Mucosa of descending colon (tissue), 3 donors: ENCODE data around the gene DGKQ. TPM values are rescaled to one million over a fixed set of nuclear protein-coding genes. Genes with fewer than 3 reads are reported as not detected.

Experiments used
- ATAC-seq: fragments of 200-7000 bp; cut with Tn5 transposase; one replicate; pipeline ENCODE4 v1.9.1; 2020; ENCODE audit warnings: mild to moderate bottlenecking, moderate library complexity
- DNase-seq, 3 donors: peaks; one replicate each; pipeline ENCODE4 v3.0.0-alpha.2; 2020
- H3K36me3 ChIP-seq: fragments of 200-600 bp; one replicate; pipeline ENCODE4 v1.8.0; 2021; ENCODE audit warnings: low read depth, mild to moderate bottlenecking
- H3K4me1 ChIP-seq: fragments of 200-600 bp; one replicate; pipeline ENCODE4 v1.8.0; 2021; ENCODE audit warnings: low read depth, mild to moderate bottlenecking
- H3K4me3 ChIP-seq: fragments of 200-600 bp; one replicate; pipeline ENCODE4 v1.8.0; 2021; ENCODE audit warnings: mild to moderate bottlenecking
- H3K9me3 ChIP-seq: fragments of 200-600 bp; one replicate; pipeline ENCODE4 v1.8.0; 2021; ENCODE audit warnings: mild to moderate bottlenecking
- intact Hi-C, 2 donors: fragments of 100-400 bp; cut with DNase I in 1 of 2; cut with micrococcal nuclease in 1 of 2; formaldehyde crosslinking; loops; one replicate each; pipeline versions ENCODE4 v1.11.0 to v1.11.1; 2022; cut with DNase I, micrococcal nuclease
- total RNA-seq, 3 donors: library from RNA; stranded (reverse); fragmentation: NEBNext Ultra II Directional in 2 of 3; extraction: Animal tissue kit (Norgen Biotek cat#: 25700) in 2 of 3; gene quantifications; one replicate each; pipeline versions ENCODE4 v1.2.1 to v1.2.4, GENCODE V29; 2021 to 2023
- TF ChIP-seq, protein P1 (sequence below): fragments of 200-600 bp; IDR thresholded peaks from one replicate; pipeline ENCODE4 v1.8.0; 2022; ENCODE audit warnings: antibody characterized with exemption, mild to moderate bottlenecking
- donor health status: DM: no; HTN: no; CAD: no; lungs with moderate emphysema.
- donor health status: DM: no; HTN: no; CAD: no.
- donor health status: DM: no; HTN: yes; CAD: no.

DGKQ gene
- total RNA-seq, 3 donors from 2014 or later, result 31.8 to 56.1 (median 41.7) TPM

DNA sequence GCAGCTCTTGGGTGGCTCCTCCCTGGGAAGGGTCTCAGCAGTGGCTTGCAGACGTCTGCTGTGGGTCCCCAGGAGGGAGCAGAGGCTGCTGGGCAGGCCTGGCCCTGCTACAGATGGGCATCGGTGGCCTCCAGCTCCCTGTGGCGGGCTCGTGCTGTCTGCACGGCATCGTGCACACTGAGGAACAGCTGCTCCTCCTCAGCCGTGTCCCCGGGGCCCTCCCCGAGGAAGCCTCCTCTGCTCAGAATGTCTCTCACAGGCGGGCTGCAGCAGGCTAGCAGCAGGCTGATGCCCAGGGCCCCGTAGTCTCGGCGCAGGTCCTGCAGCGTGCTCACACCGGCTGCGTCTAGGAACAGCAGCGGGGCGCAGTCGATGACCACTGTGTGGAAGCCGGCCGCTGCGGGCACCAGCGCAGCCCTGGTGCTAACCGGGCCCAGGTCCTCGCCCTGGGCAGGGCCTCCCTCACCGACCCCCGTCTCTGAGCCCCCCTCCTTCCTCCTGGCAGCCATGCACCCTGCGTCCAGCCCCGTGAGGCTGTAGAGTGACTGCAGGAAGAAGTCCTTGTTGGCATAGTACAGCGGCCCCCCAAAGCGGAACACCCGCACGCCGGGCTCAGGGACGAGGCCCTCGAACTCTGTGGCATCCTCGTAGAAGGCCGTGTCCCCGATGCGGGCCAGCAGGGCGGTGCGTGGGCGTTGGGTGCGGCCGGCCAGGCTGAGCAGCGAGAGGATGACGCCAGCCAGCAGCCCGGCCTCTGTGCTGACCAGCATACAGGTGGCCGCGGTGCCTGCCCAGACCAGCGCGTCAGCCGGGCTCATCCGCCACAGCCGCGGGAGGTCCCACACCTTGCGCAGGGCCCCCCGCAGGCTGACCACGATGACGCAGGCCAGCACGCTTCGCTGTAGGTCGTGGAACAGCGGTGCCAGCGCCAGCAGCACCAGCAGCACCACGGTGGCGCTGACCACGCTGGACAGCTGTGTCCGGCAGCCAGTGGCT, 15.7 kb upstream of the DGKQ start:
- Histone ChIP-seq H3K36me3 (no peaks in the 10 kb centered on the region), H3K9me3 (no peaks in the 10 kb centered on the region), H3K4me1 (peaks cover 38% of the 10 kb centered on the region), H3K4me3 (no peak overlapping the region)
- TF ChIP-seq, protein P1, sequence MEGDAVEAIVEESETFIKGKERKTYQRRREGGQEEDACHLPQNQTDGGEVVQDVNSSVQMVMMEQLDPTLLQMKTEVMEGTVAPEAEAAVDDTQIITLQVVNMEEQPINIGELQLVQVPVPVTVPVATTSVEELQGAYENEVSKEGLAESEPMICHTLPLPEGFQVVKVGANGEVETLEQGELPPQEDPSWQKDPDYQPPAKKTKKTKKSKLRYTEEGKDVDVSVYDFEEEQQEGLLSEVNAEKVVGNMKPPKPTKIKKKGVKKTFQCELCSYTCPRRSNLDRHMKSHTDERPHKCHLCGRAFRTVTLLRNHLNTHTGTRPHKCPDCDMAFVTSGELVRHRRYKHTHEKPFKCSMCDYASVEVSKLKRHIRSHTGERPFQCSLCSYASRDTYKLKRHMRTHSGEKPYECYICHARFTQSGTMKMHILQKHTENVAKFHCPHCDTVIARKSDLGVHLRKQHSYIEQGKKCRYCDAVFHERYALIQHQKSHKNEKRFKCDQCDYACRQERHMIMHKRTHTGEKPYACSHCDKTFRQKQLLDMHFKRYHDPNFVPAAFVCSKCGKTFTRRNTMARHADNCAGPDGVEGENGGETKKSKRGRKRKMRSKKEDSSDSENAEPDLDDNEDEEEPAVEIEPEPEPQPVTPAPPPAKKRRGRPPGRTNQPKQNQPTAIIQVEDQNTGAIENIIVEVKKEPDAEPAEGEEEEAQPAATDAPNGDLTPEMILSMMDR, result no peak
- intact Hi-C loops, result no loop called here
- peak in 1 of 3 donors; percentile 54 for DNase-seq
- ATAC-seq, result no peak

DNA sequence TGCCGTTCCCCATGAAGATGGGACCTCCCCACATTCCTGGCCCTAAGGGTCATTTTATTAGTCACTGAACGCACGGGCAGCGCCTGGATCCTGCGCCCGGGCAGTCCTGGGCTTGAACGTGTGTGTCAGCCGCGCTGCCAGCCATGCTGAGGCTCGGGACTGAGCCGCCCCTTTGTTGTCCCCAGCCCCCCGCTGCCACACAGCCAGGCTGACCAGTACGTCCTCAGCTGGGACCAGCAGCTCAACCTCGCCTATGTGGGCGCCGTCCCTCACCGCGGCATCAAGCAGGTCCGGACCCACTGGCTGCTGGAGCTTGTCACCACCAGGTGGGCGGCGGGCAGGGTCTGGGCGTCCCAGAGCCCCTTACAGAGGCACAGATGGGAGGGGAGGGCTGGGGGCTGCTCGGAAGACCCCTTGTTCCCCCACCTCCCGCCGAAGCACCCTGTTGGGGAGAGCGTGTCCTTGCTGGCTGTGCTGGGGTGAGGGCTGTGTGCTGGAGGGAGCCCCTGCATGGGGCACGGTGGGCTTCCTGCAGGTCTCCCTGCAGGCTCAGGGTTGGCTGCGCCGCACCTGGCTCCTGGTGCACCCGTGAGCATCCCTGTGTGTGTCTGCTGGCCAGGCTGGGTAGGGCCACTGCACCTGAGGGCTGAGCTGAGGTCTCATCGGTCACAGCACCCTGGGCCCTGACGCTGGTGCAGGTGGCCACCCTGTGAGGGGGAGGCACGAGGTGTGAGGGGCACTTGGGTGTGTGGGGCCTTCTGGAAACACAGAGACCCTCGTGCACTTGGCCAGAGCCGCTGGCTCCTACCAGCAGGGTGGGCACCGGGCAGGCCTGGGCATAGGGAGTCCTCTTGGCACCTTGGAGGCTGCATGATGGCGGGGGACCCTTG, 14.5 kb upstream of the DGKQ start:
- ATAC-seq (peak; percentile 0), DNase-seq (peak in 1 of 3 donors; percentile 67)

GRCh38 chr4:986879-987623, 13.7 kb upstream of the DGKQ start, which contains the start of gene IDUA:
IDUA (plus strand) TSS chr4:987044; CDS start chr4:987085, 41 bp downstream.
- ATAC-seq (peak; percentile 85), DNase-seq (peak; percentile 89 to 92 (median 91))
- Histone ChIP-seq H3K4me3 (peak within 1 kb of the TSS; percentile 40), H3K36me3 (no peaks in the 10 kb centered on the region), H3K4me1 (peaks cover 21% of the 10 kb centered on the region), H3K9me3 (no peaks in the 10 kb centered on the region)
- intact Hi-C loops, result no loop called here
- TF ChIP-seq, protein P1, result no peak

More for the DNA sequence above, 14.5 kb upstream of the DGKQ start:
- H3K9me3 ChIP-seq, result no peaks in the 10 kb centered on the region
- TF ChIP-seq, protein P1, result no peak
- H3K4me1 ChIP-seq, result peaks cover 28% of the 10 kb centered on the region
- intact Hi-C loops, result no loop called here
- H3K36me3 ChIP-seq, result no peaks in the 10 kb centered on the region
- H3K4me3 ChIP-seq, result no peak overlapping the region

DNA sequence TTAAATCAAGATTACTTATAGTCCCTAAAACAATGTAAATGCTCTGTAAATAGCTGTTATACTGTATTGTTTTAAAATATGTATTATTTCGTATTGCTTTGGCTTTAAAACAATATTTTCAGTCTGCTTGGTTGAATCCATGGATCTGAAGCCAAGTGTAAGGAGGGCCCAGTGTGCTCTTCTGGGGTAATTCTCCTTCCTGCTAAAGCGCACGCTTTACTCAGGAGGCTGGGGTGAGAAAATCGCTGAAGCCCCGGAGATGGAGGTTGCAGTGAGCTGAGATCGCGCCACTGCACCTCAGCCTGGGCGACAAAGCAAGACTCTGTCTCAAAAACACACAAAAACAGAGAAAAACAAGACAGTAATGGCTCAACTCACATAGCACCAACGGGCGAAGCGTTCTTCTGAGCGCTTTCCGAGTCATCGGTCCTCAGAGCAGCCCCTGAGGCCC, 13.1 kb upstream of the DGKQ start:
- TF ChIP-seq, protein P1, result no peak
- intact Hi-C loops, result no loop called here
- Histone ChIP-seq H3K4me3 (peak overlapping the region; percentile 40), H3K36me3 (no peaks in the 10 kb centered on the region), H3K4me1 (peaks cover 19% of the 10 kb centered on the region), H3K9me3 (no peaks in the 10 kb centered on the region)
- DNase-seq (no peak), ATAC-seq (peak; percentile 28)
